NCI-H2029 (cell line): ENCODE measurements around the gene KIF1B.

Experiments
- DNase-seq: peaks from one replicate; lab custom pipeline; 2025; lab: John Stamatoyannopoulos, UW

Gene KIF1B, protein sequence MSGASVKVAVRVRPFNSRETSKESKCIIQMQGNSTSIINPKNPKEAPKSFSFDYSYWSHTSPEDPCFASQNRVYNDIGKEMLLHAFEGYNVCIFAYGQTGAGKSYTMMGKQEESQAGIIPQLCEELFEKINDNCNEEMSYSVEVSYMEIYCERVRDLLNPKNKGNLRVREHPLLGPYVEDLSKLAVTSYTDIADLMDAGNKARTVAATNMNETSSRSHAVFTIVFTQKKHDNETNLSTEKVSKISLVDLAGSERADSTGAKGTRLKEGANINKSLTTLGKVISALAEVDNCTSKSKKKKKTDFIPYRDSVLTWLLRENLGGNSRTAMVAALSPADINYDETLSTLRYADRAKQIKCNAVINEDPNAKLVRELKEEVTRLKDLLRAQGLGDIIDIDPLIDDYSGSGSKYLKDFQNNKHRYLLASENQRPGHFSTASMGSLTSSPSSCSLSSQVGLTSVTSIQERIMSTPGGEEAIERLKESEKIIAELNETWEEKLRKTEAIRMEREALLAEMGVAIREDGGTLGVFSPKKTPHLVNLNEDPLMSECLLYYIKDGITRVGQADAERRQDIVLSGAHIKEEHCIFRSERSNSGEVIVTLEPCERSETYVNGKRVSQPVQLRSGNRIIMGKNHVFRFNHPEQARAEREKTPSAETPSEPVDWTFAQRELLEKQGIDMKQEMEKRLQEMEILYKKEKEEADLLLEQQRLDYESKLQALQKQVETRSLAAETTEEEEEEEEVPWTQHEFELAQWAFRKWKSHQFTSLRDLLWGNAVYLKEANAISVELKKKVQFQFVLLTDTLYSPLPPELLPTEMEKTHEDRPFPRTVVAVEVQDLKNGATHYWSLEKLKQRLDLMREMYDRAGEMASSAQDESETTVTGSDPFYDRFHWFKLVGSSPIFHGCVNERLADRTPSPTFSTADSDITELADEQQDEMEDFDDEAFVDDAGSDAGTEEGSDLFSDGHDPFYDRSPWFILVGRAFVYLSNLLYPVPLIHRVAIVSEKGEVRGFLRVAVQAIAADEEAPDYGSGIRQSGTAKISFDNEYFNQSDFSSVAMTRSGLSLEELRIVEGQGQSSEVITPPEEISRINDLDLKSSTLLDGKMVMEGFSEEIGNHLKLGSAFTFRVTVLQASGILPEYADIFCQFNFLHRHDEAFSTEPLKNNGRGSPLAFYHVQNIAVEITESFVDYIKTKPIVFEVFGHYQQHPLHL (N-terminal part only)

DNA sequence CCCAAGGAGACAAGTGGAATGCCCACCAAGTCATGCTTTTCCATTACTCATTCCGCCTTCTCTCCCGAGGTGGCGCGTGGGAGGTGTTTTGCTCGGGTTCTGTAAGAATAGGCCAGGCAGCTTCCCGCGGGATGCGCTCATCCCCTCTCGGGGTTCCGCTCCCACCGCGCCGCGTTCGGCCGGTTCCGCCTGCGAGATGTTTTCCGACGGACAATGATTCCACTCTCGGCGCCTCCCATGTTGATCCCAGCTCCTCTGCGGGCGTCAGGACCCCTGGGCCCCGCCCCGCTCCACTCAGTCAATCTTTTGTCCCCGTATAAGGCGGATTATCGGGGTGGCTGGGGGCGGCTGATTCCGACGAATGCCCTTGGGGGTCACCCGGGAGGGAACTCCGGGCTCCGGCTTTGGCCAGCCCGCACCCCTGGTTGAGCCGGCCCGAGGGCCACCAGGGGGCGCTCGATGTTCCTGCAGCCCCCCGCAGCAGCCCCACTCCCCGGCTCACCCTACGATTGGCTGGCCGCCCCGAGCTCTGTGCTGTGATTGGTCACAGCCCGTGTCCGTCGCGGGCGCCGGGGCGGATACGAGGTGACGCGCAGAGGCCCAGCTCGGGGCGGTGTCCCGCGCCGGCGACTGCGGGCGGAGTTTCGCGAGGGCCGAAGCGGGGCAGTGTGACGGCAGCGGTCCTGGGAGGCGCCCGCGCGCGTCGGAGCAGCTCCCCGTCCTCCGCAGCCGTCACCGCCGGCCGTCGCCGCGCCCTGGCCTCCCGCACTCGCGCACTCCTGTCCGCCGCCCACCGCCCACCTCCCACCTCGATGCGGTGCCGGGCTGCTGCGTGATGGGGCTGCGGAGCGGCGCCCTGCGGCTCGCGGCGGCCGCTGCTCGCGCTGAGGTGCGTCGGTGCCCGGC is at the start of gene KIF1B:
Gene KIF1B, plus strand, starts transcription at position 666 of the 906 bp plus-strand sequence. CDS start 21,759 bp downstream, outside the sequence.
- peak; percentile 89 for DNase-seq

DNA sequence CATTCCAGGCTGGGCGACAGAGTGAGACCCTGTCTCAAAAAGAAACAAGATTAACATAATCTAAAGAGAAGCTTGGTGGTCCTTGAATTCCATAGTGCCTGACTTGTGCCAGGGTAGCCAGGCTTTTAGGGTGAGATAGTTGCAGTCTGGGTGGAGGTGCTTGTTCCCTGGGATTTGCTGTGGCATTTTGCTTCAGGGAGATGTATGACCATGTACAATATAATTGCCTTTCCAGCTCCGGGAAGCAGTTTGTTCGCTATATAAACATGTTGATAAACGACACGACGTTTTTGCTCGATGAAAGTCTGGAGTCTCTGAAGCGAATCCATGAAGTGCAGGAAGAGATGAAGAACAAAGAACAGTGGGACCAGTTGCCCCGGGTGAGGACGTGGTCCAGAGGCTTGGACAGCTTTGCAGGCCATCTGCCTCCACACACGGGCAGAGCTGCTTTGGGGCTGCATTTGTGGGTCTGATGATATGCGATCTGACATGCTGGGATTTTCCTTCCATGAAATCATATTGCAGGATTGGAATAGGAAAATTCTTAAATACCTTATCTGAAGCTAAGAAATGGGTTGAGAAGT is 49.4 kb upstream of the KIF1B start:
- DNase-seq = no peak

DNA sequence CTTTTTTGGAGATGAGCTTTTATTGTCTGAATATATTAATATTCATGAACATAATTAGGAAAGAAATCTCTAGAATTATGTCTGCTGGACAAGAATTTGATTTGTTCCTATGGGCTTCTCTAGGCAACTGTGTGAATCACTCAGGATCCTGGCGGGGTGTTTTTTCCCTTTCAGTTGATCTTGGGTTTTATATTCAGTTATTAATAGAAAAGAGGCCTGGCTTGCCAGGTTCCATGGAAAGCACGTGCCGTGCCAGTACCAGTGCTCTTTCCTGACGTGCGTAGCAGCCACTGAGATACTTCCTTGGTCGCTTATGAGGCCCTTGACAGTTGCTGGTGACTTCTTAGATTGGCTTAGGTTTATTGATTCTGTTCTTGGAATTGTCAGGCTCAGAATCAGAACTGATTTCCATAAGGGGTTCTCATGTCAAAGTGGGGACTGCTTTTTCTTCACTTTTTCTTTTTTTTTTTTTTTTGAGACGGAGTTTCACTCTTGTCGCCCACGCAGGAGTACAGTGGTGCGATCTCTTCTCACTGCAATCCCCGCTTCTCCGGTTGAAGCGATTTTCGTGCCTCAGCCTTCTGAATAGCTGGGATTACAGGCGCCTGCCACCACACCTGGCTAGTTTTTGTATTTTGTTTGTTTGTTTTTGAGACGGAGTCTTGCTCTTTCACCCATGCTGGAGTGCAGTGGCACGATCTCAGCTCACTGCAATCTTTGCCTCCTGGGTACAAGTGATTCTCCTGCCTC is 48.7 kb upstream of the KIF1B start:
- no peak for DNase-seq

DNA sequence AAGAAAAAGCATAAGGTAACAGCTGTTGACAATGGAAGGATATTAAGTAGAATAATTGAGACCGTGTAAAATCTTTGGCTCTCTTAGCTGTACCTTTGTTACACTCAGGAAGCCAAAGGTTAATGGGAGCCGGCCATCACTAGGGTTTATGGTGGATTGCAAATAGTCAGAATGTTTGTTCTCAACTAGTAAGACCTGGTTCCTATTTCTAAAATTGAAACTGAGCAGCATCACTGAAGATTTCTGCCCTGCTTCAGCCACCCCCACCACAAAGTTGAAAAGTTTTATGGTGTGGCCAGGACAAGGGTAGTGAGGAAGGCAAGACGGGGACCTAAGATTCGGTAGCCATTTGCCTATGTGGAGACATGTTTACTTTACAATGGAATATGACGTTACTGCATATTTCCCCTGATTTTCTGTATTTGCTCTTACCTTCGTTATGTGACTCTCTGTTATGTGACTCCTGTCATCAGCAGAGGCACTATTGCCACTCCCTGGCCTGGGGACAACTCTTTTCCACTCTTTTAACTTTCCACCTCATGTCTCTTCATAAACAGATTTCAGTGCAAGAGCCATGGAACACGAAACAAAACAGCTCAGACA is 41.4 kb upstream of the KIF1B start:
- no peak for DNase-seq

DNA sequence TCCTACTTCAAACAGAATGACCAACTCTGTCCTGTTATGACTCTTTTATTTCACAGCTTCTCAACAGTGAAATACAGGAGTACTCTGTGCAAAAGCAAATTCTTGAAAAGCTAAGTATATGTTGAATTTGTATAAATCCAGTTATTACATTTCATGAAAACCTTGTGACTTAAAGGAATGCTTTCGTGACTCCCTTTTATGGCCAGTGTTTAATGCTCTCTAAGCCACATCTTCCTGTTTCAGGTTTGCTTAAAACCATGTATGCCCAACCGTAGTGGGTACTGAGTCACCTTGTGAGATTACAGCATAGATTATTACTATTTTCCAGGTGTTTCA is 40.2 kb upstream of the KIF1B start:
- no peak for DNase-seq

DNA sequence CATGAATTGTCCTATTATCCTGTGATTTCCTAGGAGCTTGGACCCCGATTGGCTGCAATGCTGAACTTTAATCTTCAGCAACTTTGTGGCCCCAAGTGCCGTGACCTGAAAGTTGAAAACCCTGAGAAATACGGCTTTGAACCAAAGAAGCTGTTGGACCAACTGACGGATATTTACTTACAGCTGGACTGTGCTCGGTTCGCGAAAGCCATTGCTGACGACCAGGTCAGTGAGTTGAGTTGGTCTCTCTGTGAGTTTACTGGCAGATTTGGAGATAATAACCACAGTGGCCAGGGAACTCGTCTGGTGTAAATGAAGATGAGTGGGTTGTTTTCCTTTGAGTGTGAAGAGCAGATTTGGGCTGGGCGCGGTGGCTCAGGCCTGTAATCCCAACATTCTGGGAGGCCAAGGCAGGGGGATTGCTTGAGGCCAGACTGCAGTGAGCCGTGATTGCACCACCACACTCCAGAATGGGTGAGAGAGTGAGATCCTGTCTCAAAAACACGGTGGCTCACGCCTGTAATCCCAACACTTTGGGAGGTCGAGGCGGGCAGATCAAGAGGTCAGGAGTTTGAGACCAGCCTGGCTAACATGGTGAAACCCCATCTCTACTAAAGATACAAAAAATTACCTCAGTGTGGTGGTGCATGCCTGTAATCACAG is 39.1 kb upstream of the KIF1B start:
- DNase-seq = no peak

DNA sequence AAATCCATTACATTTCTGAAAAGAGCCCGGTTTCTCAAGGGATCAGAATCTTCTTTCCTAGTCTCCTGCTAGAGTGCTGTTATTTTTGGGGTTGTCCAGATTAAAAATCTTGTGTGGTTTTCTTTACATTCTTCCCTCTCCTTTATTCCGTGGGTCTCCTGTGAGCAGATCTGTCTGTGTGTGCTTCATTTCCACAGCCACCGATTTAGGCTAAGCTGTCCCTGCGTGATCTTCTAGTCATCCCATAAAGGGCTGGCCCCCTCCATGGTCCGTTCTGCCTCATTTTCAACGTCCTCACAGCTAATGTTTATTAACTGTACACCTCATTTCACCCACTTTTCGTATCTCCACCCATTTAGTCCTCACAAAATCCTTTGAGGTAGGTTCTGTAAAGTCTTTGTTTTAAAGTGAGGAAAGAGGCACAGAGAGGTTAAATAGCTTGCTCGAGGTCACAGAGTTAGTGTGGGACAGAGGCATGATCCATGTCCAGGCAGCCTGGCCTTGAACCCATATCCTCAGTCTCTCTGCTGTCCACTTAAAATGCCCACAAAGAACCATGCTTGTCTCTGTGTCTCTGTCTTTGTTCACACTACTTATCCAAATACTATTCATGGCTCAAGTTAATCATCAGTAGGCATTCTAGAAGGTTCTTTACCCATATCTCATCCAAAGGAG is 38.2 kb upstream of the KIF1B start:
- DNase-seq = no peak

DNA sequence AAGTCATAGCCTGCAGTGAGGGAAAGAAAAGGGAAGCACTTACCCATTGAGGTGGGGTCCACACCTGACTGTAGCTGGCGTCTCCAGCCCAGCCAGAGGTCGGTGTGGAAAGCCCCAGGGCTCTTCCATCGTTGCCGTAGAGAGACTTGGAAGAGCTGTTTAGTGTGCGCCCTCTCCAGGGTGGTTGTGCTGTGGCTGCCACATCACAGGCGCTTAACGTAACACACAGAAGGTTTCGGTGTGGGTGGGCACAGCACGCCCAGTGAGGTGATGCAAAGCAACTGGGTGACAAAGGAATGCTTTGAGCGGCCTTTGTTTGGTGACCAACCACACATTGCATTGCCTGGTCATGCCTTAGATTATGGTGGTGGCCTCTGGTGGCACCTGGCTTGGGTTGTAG is 36.8 kb upstream of the KIF1B start:
- no peak for DNase-seq

DNA sequence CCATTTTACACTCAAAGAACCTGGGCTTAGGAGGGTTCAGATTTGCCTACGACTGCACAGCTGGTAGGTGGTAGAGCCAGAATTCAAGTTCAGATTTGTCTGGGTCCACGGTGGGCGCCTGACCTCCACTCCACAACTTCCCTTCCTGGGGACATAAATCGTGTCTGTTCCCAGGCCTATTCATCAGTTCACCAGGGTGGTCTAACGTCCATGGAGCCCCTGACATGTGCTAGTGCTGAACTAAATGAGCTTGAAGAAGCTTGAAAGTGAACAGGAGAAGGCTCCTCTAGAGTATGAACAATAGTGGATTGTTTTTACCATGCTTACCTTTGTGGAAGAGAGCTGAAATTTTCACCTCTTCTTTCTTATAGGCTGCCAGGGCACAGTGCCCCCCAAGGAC is 32.5 kb upstream of the KIF1B start:
- DNase-seq = no peak

DNA sequence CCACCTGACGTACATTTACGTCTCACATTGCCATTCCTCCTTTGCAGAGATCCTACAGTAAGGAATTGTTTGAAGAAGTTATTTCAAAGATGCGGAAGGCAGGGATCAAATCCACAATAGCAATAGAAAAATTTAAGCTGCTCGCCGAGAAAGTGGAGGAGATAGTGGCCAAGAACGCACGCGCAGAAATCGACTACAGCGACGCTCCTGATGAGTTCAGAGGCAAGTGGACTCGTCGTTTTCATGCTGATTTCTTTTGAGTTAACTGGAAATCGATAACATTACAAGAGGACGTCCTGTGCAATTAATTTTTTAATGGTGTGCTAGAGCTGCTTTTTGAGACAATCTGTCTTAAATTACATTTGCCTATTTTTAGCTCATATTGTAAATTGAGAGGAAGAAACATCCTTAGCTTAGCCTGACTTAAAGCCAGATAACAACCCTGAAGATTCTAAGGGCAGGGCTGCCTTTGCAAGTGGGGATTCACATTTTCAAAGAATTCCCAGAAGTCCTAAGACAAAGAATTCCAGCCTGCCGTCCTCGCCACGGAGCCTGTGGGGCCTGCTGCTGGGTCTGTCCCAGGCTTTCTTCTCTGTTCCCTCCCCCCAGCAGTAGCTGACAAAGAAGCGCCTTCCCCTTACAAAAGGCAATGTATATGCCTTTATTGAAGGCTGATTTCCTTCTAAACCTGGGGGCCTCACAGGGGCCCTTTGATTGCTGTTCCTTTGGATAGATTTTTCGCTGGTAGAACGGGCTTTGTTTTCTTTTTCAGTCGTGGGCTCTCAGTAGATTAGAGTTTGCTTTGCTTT is 31.6 kb upstream of the KIF1B start:
- DNase-seq = no peak

DNA sequence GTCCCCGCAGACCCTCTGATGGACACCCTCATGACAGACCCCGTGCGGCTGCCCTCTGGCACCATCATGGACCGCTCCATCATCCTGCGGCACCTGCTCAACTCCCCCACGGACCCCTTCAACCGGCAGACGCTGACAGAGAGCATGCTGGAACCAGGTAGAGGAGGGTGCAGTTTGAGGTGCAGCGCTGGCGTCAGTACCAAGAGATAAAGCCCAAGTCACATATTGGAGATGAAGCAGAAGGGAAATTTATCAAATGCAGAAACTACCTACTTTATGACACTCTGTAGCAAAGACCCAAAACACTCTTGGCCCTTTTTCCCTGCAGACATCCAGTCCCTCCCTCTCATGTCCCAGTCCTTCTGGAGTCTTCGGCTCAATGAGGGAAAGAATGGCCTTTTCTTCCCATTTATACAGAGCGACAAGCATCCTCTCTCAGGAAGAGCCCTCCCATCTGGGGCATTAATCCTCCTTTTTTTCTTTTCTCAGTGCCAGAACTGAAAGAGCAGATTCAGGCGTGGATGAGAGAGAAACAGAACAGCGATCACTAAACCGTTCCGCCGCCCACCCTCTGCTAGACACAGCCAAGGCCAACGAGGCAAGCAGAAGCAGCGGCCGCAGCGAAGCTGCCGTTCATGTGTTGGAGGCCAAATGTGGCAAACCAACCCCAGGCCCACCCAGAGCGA is 30.8 kb upstream of the KIF1B start:
- no peak for DNase-seq

DNA sequence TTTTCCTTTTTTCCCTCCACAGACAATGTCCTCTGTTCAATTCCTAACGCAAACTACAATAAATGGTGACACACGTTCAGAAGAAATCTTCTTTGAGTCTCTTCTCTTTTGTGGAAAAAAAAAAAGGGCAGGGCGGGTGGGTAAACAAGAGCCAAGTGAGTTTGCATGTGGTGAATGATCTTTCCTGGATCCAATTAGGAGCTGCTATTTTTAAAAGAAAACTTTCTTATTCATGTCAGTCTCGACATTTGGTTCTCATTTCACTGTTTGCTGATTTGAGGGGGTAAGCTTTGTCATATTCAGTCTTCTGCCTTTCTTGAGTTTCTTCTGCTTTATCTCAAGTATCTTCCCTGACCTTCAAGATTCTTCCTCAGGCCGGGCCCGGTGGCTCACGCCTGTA is 29.2 kb upstream of the KIF1B start:
- no peak for DNase-seq

DNA sequence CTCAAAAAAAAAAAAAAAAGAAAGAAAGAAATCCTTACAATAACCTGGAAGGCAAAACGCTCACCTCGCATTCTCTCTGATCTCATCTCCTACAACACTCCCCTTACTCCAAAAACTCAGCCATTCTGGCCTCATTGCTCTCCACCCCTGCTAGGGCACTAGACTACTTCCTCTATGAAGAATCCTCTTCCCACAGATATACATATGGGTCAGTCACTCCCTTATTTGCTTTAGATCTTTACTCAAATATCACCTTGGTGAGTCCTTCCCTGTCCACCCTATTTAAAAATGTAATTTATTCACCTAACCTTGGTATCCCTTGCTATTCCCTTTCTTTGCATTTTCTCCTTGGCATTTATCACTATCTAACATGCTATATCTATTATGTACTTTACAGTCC is 24.6 kb upstream of the KIF1B start:
- DNase-seq = no peak

DNA sequence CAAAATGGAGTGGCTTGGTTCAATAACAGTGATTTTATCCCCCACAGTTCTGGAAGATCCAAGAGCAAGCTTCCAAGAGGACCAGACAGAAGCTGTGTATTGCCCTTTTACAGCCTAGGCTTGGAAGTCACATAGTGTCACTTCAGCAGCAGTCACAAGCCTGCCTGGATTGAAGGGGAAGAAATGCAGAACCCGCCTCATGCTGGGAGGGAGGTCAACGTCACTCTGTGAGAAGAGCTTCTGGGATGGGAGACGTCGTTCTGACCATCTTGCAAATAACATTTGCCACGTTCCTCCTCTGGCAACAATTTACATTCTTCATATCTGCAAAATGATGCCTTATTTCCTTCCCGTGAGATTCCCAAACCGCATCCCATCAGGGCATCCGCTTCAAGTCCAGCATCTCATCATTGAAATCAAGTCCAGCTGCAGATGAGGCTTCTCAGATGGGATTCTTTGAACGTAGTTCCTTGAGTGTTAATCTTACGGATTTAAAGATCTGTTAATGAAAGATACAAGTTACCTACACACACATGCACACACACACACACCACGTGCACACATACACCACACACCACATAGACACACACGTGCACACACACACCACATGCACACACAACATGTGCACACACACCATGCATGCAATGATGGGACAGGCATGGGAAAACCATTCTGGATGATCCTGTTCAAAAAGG is 23.9 kb upstream of the KIF1B start:
- no peak for DNase-seq

DNA sequence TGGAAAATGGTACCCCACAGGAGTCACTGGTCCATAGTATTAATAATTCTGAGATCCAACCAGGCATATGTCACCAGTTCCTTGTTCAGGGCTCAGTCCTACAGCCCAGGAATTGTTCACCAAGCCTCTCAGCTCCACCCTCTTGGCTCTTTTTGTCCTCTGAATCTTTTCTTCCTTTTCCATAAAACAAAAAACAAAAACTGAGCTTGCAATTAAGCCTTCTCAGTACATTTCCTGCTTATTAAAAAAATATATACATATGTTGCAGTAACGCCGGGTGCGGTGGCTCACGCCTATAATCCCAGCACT is 23.4 kb upstream of the KIF1B start:
- no peak for DNase-seq

DNA sequence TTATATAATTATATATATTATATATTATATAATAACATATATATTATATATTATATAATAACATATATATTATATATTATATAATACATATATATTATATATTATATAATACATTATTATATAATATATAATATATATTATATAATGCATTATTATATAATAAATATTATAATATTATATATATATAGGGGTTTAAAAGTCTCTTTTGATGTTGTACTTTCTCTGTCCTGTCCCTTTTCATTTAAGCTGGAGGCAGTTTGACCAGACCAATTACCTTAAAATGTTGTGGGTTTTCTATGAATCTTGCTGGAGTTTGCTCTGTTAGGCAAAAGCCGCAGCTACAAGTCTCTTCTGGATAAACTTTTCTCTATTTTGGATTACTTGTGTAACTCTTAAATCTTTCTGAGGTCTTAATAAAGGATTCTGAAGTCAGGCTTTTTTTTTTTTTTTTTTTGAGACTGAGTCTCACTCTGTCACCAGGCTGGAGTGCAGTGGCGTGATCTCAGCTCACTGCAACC is 22.2 kb upstream of the KIF1B start:
- no peak for DNase-seq

DNA sequence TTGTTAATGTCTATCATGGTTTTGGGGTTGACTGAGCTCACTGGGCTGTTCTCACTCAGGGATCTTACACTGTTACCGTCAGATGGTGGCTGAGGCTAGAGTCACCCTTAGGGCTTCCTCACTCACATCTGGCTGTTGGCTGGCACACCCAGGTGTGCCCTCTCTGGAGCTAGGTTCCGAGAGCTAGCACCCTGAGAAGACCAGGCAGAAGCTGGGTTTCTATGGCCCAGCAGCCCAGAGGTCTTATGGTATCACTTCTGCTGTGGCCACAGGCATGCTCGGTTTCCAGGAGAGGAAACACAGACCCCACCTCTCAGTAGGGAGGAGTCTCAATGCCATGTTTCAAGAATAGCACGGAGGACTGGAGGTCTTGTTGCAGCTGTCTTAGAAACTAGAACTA is 20.7 kb upstream of the KIF1B start:
- DNase-seq = no peak
